ENCODE results near the gene PSG6.

GRCh38 chr19:42928896-42929295 lies 11.2 kb upstream of the PSG6 start:
- TF ChIP-seq CTCF (IDR thresholded peaks at IDR 0.05) (no peak), POLR2A (IDR thresholded peaks at IDR 0.05) (no peak)

All from thyroid gland (tissue), 4 donors.